Measurements from ENCODE around the gene BOD1.

The BOD1 gene

DNA sequence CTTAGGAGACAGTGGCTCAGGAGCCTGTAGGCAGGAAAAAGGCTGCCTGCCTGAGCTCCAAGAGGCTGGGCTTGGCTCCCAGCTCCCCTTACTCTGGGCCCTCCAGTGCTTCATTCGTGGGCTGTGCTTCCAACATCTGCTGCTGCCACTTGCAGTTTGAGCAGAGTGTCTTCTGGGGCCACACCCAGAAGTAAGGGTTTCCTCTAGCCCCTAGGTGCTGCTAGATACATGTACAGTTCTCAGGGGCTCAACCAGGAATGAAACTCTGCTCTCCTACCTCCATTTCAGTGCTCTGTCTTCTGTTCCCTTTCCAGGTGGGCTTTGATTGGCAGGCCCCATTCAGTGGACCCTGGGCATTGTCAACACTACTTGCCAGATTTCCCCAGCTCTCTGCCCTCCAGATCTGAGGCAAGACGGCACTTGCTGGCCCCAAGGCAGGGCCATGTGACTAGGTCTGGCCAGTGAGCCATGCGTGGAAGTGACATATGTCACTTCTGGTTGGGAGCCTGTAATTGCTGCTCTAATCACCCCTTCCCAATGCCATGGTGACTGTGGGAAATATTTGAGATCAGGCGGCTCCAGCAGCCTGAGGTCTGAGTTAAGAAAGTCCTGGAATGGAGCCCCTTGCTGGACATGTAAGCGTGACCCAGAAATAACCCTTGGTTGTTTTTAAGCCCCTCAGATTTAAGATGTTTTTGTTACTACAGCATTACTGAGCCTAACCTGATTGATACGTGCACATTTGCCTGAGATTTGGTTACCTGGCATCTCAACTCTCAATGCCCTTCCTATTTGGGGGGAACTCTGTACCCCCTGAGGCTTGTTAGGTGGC, 9.4 kb upstream of the BOD1 start:
- Histone ChIP-seq H3K79me2 (ENCODE audit: insufficient read depth, low read length) (no peaks in the 10 kb centered on the region), H3K4me3 (ENCODE audit: low read length, poor library complexity, severe bottlenecking) (no peak overlapping the region), H2AFZ (ENCODE audit: low read length) (0 out of 2 replicates have a peak overlapping the region, but pooled peaks have one; percentile 19), H3K9me3 (ENCODE audit: insufficient read depth, low read depth, low read length) (no peaks in the 10 kb centered on the region), H3K9ac (ENCODE audit: low read depth, low read length, poor library complexity, severe bottlenecking) (no peak overlapping the region), H3F3A (ENCODE audit: low read depth) (no peaks in the 10 kb centered on the region), H3K4me2 (ENCODE audit: low read depth, low read length, poor library complexity, severe bottlenecking) (no peak overlapping the region), H3K27me3 (ENCODE audit: insufficient read depth, low read length, poor library complexity, severe bottlenecking) (no peaks in the 10 kb centered on the region), H3K4me1 (ENCODE audit: insufficient read depth, low read length, poor library complexity, severe bottlenecking) (no peaks in the 10 kb centered on the region), H3K36me3 (ENCODE audit: insufficient read depth, low read length) (no peaks in the 10 kb centered on the region), H4K20me1 (ENCODE audit: insufficient read depth, low read length, poor library complexity, severe bottlenecking) (no peaks in the 10 kb centered on the region), H3K9me2 (replicated peaks; ENCODE audit: low read depth, low read length) (no peaks in the 10 kb centered on the region)
- TF ChIP-seq, protein P1, sequence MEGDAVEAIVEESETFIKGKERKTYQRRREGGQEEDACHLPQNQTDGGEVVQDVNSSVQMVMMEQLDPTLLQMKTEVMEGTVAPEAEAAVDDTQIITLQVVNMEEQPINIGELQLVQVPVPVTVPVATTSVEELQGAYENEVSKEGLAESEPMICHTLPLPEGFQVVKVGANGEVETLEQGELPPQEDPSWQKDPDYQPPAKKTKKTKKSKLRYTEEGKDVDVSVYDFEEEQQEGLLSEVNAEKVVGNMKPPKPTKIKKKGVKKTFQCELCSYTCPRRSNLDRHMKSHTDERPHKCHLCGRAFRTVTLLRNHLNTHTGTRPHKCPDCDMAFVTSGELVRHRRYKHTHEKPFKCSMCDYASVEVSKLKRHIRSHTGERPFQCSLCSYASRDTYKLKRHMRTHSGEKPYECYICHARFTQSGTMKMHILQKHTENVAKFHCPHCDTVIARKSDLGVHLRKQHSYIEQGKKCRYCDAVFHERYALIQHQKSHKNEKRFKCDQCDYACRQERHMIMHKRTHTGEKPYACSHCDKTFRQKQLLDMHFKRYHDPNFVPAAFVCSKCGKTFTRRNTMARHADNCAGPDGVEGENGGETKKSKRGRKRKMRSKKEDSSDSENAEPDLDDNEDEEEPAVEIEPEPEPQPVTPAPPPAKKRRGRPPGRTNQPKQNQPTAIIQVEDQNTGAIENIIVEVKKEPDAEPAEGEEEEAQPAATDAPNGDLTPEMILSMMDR (conservative IDR thresholded peaks at IDR 0.05; ENCODE audit: low read length) = no peak
- no peak for TF ChIP-seq EZH2phosphoT487 (IDR thresholded peaks at IDR 0.05; ENCODE audit: borderline replicate concordance)

DNA sequence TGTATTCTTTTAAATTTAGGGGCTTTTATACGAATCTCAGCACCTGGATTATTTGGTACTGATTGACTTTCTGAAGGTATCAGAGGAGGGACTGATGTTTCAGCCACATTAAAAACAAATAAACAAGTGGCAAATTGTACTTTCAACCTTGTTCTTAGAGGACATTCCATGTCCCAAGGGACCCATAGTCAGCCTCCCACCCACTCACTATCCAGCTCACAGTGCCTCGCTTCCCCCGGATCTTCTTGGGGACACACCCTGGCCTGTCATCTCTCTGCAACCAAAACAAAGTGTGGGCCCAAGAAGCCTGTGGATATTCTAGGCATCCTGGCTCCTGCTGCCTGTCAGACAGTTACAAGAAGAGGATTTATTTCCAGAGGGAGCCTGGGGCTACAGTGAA, 8.8 kb upstream of the BOD1 start:
- H3K4me1 ChIP-seq (ENCODE audit: insufficient read depth, low read length, poor library complexity, severe bottlenecking) = no peaks in the 10 kb centered on the region
- H3K9me2 ChIP-seq (replicated peaks; ENCODE audit: low read depth, low read length) = no peaks in the 10 kb centered on the region
- H2AFZ ChIP-seq (ENCODE audit: low read length) = no peak overlapping the region
- no peak overlapping the region for H3K9ac ChIP-seq (ENCODE audit: low read depth, low read length, poor library complexity, severe bottlenecking)
- no peaks in the 10 kb centered on the region for H3F3A ChIP-seq (ENCODE audit: low read depth)
- H4K20me1 ChIP-seq (ENCODE audit: insufficient read depth, low read length, poor library complexity, severe bottlenecking) = no peaks in the 10 kb centered on the region
- TF ChIP-seq, protein P1 (conservative IDR thresholded peaks at IDR 0.05; ENCODE audit: low read length) = no peak
- TF ChIP-seq EZH2phosphoT487 (IDR thresholded peaks at IDR 0.05; ENCODE audit: borderline replicate concordance) = no peak
- H3K9me3 ChIP-seq (ENCODE audit: insufficient read depth, low read depth, low read length) = no peaks in the 10 kb centered on the region
- H3K27me3 ChIP-seq (ENCODE audit: insufficient read depth, low read length, poor library complexity, severe bottlenecking) = no peaks in the 10 kb centered on the region
- no peaks in the 10 kb centered on the region for H3K36me3 ChIP-seq (ENCODE audit: insufficient read depth, low read length)
- H3K4me2 ChIP-seq (ENCODE audit: low read depth, low read length, poor library complexity, severe bottlenecking) = no peak overlapping the region
- H3K4me3 ChIP-seq (ENCODE audit: low read length, poor library complexity, severe bottlenecking) = no peak overlapping the region
- H3K79me2 ChIP-seq (ENCODE audit: insufficient read depth, low read length) = no peaks in the 10 kb centered on the region

DNA sequence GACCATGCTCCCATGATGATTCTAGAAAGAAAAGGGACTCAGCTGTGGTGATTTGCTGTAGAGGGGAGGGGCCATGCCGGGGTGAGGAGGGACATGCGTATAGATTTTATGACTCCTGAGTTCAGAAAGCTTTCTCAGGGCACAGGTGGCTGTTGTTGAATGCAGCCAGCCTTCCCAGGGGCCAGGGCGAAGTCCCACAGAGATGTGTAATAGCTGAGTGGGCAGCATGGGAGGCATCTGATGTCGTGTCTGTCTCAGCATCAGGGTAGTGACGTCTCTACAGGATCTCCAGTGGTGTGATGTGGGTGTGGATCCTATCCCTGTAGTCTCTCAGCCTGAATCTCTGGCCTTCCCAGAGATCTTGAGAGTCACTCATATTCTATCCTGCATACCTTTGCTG, 7.8 kb upstream of the BOD1 start:
- Histone ChIP-seq H3K4me2 (ENCODE audit: low read depth, low read length, poor library complexity, severe bottlenecking) (no peak overlapping the region), H3K4me1 (ENCODE audit: insufficient read depth, low read length, poor library complexity, severe bottlenecking) (no peaks in the 10 kb centered on the region), H3K9me3 (ENCODE audit: insufficient read depth, low read depth, low read length) (no peaks in the 10 kb centered on the region), H3F3A (ENCODE audit: low read depth) (no peaks in the 10 kb centered on the region), H3K36me3 (ENCODE audit: insufficient read depth, low read length) (no peaks in the 10 kb centered on the region), H3K9ac (ENCODE audit: low read depth, low read length, poor library complexity, severe bottlenecking) (no peak overlapping the region), H3K4me3 (ENCODE audit: low read length, poor library complexity, severe bottlenecking) (no peak overlapping the region), H2AFZ (ENCODE audit: low read length) (no peak overlapping the region), H3K9me2 (replicated peaks; ENCODE audit: low read depth, low read length) (no peaks in the 10 kb centered on the region), H3K27me3 (ENCODE audit: insufficient read depth, low read length, poor library complexity, severe bottlenecking) (no peaks in the 10 kb centered on the region), H3K79me2 (ENCODE audit: insufficient read depth, low read length) (no peaks in the 10 kb centered on the region), H4K20me1 (ENCODE audit: insufficient read depth, low read length, poor library complexity, severe bottlenecking) (no peaks in the 10 kb centered on the region)
- TF ChIP-seq EZH2phosphoT487 (IDR thresholded peaks at IDR 0.05; ENCODE audit: borderline replicate concordance) = no peak
- TF ChIP-seq, protein P1 (conservative IDR thresholded peaks at IDR 0.05; ENCODE audit: low read length) = no peak
